HepG2 (cell line): Measurements from ENCODE around the gene NPHP1. TPM values are rescaled to one million over a fixed set of nuclear protein-coding genes. Genes with fewer than 3 reads are reported as not detected.

ENCODE experiments used
- CREB1 ChIP-seq, 2 experiments: fragments of 450-650 bp in 1 of 2; IDR thresholded peaks; 2 replicates each; pipeline ENCODE4 v1.6.1; 2016 to 2017; ENCODE audit warnings: control low read depth in 1 of 2, mild to moderate bottlenecking in 1 of 2, missing compliant biosample characterization in 1 of 2, missing genetic modification characterization in 1 of 2
- EHMT2 ChIP-seq: fragments of 200-600 bp; sonication (generic); IDR thresholded peaks from 2 replicates; pipeline ENCODE4 v1.7.0; 2017; ENCODE audit warnings: antibody characterized with exemption, low read depth, low read length, borderline replicate concordance
- ELF3 ChIP-seq: IDR thresholded peaks from 2 replicates; pipeline ENCODE4 v1.6.1; 2016; ENCODE audit warnings: missing genetic modification reagents, missing compliant biosample characterization
- HIVEP1 ChIP-seq: sonication (generic); formaldehyde crosslinking; IDR thresholded peaks from 2 replicates; pipeline ENCODE4 v1.4.0; 2020; ENCODE audit warnings: mild to moderate bottlenecking, missing genetic modification reagents
- HNRNPK ChIP-seq: fragments of 200-400 bp; formaldehyde crosslinking; IDR thresholded peaks from 2 replicates; pipeline ENCODE4 v1.6.1; 2018; ENCODE audit warnings: low read length, low read depth, moderate library complexity, mild to moderate bottlenecking; ENCODE audit not compliant: poor library complexity, severe bottlenecking
- IRF2 ChIP-seq: IDR thresholded peaks from 2 replicates; pipeline ENCODE4 v1.6.1; 2018; ENCODE audit warnings: missing genetic modification reagents, missing compliant biosample characterization
- NCOA2 ChIP-seq: sonication (generic); formaldehyde crosslinking; IDR thresholded peaks from 2 replicates; pipeline ENCODE4 v1.8.0; 2022; ENCODE audit warnings: inconsistent platforms
- NFIC ChIP-seq: IDR thresholded peaks from 2 replicates; pipeline ENCODE4 v1.6.1; 2012; ENCODE audit warnings: mild to moderate bottlenecking, low read length, inconsistent platforms
- NKX3-1 ChIP-seq: sonication (generic); formaldehyde crosslinking; IDR thresholded peaks from 2 replicates; pipeline ENCODE4 v1.5.0; 2020; ENCODE audit warnings: missing genetic modification reagents
- PRDM4 ChIP-seq: sonication (generic); formaldehyde crosslinking; IDR thresholded peaks from 2 replicates; pipeline ENCODE4 v1.9.0; 2021; ENCODE audit warnings: missing genetic modification reagents, borderline replicate concordance
- SOX5 ChIP-seq: IDR thresholded peaks from 2 replicates; pipeline ENCODE4 v1.6.1; 2016; ENCODE audit warnings: borderline replicate concordance
- THAP11 ChIP-seq: IDR thresholded peaks from 2 replicates; pipeline ENCODE4 v1.6.1; 2016; ENCODE audit warnings: missing biosample characterization, missing genetic modification reagents
- ZNF251 ChIP-seq: sonication (generic); formaldehyde crosslinking; IDR thresholded peaks from 2 replicates; pipeline ENCODE4 v1.9.0; 2021; ENCODE audit warnings: mild to moderate bottlenecking, missing genetic modification reagents
- ZNF629 ChIP-seq: sonication (generic); formaldehyde crosslinking; conservative IDR thresholded peaks from 2 replicates; pipeline ENCODE4 v1.5.0; 2020; ENCODE audit warnings: missing genetic modification reagents
- polyA plus RNA-seq, 8 experiments: library from polyadenylated mRNA; depleted of rRNA in 3 of 8; stranded (reverse) in 7 of 8; unstranded in 1 of 8; fragments of >200 nt; fragmentation: Illumina TruSeq in 4 of 8; extraction: Trizol in 4 of 8; gene quantifications; 2 replicates each; pipeline versions ENCODE4 v1.2.1 to v1.2.3, GENCODE V29; 2011 to 2016; ENCODE audit warnings: low read depth in 4 of 8, missing spikeins in 1 of 8, mixed read lengths in 1 of 8; ENCODE audit not compliant: insufficient read depth in 1 of 8
- total RNA-seq, 5 experiments: library from RNA; depleted of rRNA; stranded (reverse); fragments of >200 nt; fragmentation: Illumina TruSeq; extraction: Trizol; gene quantifications; 2 replicates each; pipeline ENCODE4 v1.2.3, GENCODE V29; 2016; ENCODE audit warnings: low read depth in 1 of 5
- TF ChIP-seq, protein P1 (sequence below): IDR thresholded peaks from 2 replicates; pipeline ENCODE4 v1.6.1; 2012; ENCODE audit warnings: low read depth, low read length, improper control_type of control experiment
- TF ChIP-seq, protein P2 (sequence below): sonication (generic); formaldehyde crosslinking; IDR thresholded peaks from 2 replicates; pipeline ENCODE4 v1.4.0; 2020; ENCODE audit warnings: mild to moderate bottlenecking, missing genetic modification reagents, borderline replicate concordance
- TF ChIP-seq, protein P3 (sequence below): sonication (generic); formaldehyde crosslinking; IDR thresholded peaks from 2 replicates; pipeline ENCODE4 v1.8.1; 2023; ENCODE audit warnings: missing genetic modification reagents, inconsistent platforms, borderline replicate concordance
- TF ChIP-seq, protein P4 (sequence below): IDR thresholded peaks from 2 replicates; pipeline ENCODE4 v1.6.1; 2016; ENCODE audit warnings: low read depth, control low read depth

Gene NPHP1
- total and polyA plus RNA-seq, 2 of the 13 experiments (the other 11 are each of a cell fraction or from before 2014, with no cell fraction given), result 2.7 to 4.8 TPM

DNA sequence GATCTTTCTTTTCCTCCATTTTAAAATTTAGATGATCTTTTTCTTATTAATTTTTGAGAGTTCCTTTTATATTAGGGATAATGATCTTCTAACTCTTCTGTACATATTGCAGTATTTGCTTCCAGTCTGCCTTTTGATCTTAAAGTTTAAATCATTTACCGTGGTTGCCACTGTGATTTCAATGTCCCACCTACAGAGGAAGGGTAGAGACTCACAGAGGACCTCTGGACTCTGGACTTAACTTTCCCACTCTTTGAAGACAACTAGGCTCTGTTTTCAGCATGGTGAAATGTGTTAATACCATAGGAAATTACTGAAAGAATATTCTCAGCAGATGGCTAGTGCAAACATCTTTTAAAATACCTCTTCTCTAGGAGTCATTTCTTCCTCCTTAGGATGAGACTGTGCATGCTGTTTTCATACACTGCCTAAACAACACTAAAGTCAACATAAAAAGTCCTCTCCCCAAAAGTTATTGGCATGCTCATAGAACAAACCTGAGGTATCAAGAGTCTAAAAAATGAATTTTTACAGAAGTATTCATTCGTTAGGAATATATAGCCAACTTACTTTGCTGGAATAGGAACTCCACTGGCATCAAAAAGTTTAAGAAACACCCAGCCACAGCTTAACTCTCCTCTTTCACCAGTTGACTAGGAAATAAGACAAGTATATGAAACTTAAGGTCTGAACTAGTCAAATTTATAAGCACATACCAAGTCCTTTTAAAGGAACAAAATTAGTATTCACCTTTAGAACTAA lies 58.4 kb downstream of the NPHP1 start (continued):
- no peak for TF ChIP-seq HNRNPK
- TF ChIP-seq NFIC, result peak; percentile 71
- TF ChIP-seq, protein P1, sequence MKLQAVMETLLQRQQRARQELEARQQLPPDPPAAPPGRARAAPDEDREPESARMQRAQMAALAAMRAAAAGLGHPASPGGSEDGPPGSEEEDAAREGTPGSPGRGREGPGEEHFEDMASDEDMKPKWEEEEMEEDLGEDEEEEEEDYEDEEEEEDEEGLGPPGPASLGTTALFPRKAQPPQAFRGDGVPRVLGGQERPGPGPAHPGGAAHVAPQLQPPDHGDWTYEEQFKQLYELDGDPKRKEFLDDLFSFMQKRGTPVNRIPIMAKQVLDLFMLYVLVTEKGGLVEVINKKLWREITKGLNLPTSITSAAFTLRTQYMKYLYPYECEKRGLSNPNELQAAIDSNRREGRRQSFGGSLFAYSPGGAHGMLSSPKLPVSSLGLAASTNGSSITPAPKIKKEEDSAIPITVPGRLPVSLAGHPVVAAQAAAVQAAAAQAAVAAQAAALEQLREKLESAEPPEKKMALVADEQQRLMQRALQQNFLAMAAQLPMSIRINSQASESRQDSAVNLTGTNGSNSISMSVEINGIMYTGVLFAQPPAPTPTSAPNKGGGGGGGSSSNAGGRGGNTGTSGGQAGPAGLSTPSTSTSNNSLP, result peak; percentile 91; the same call in 1 of the 2 replicates
- TF ChIP-seq, protein P2, sequence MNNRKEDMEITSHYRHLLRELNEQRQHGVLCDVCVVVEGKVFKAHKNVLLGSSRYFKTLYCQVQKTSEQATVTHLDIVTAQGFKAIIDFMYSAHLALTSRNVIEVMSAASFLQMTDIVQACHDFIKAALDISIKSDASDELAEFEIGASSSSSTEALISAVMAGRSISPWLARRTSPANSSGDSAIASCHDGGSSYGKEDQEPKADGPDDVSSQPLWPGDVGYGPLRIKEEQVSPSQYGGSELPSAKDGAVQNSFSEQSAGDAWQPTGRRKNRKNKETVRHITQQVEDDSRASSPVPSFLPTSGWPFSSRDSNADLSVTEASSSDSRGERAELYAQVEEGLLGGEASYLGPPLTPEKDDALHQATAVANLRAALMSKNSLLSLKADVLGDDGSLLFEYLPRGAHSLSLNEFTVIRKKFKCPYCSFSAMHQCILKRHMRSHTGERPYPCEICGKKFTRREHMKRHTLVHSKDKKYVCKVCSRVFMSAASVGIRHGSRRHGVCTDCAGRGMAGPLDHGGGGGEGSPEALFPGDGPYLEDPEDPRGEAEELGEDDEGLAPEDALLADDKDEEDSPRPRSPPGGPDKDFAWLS (CRISPR knock-in tag), result no peak
- TF ChIP-seq NCOA2, result peak; percentile 90
- peak; percentile 76 for TF ChIP-seq SOX5 (CRISPR knock-in tag)
- TF ChIP-seq PRDM4 (CRISPR knock-in tag), result no peak
- peak; percentile 38; the same call in 1 of the 2 replicates for TF ChIP-seq THAP11 (CRISPR knock-in tag)
- no peak for TF ChIP-seq HIVEP1 (CRISPR knock-in tag)
- TF ChIP-seq NKX3-1, result no peak
- peak; percentile 87; the same call in 1 of the 2 replicates for TF ChIP-seq EHMT2
- TF ChIP-seq ELF3 (CRISPR knock-in tag), result peak; percentile 87
- TF ChIP-seq, protein P3, sequence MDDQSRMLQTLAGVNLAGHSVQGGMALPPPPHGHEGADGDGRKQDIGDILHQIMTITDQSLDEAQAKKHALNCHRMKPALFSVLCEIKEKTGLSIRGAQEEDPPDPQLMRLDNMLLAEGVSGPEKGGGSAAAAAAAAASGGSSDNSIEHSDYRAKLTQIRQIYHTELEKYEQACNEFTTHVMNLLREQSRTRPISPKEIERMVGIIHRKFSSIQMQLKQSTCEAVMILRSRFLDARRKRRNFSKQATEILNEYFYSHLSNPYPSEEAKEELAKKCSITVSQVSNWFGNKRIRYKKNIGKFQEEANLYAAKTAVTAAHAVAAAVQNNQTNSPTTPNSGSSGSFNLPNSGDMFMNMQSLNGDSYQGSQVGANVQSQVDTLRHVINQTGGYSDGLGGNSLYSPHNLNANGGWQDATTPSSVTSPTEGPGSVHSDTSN (CRISPR knock-in tag), result no peak
- peak; percentile 70; the same call in 1 of the 2 replicates for TF ChIP-seq IRF2 (CRISPR knock-in tag)
- no peak for TF ChIP-seq CREB1 (IDR thresholded peaks at IDR 0.05)
- peak; percentile 45; the same call in 1 of the 2 replicates for TF ChIP-seq CREB1 (CRISPR knock-in tag; IDR thresholded peaks at IDR 0.05)
- TF ChIP-seq, protein P4, sequence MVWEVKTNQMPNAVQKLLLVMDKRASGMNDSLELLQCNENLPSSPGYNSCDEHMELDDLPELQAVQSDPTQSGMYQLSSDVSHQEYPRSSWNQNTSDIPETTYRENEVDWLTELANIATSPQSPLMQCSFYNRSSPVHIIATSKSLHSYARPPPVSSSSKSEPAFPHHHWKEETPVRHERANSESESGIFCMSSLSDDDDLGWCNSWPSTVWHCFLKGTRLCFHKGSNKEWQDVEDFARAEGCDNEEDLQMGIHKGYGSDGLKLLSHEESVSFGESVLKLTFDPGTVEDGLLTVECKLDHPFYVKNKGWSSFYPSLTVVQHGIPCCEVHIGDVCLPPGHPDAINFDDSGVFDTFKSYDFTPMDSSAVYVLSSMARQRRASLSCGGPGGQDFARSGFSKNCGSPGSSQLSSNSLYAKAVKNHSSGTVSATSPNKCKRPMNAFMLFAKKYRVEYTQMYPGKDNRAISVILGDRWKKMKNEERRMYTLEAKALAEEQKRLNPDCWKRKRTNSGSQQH (CRISPR knock-in tag), result 0 out of 2 replicates have a peak, but pooled peaks have one; percentile 30
- TF ChIP-seq ZNF629, result peak; percentile 52
- no peak for TF ChIP-seq ZNF251
